ENCODE data around the gene PDP2.
A peak's percentile ranks its signal among the peaks of the same experiment; 100 is the strongest.
"Not testable (repeated sequence)": the region's sequence is repeated elsewhere in the genome, so short reads cannot be mapped to it uniquely, and the experiment has no call there.

PDP2 gene

GRCh38 chr16:66886914-66887313 is 6.6 kb downstream of the PDP2 start:
- DNase-seq = no peak

- no peak for DNase-seq
These were observed 8.6 kb downstream of the PDP2 start for GRCh38 chr16:66888647-66889615.

GRCh38 chr16:66889622-66890021 is 9.3 kb downstream of the PDP2 start:
- no peak for DNase-seq

GRCh38 chr16:66890799-66891198 is 10.5 kb downstream of the PDP2 start:
- no peak for DNase-seq

- DNase-seq = no peak
These were observed 11.0 kb downstream of the PDP2 start for GRCh38 chr16:66891360-66891759.

GRCh38 chr16:66891797-66892196 is 11.5 kb downstream of the PDP2 start:
- DNase-seq = no peak

GRCh38 chr16:66894055-66894454 is 13.7 kb downstream of the PDP2 start:
- no peak for DNase-seq

GRCh38 chr16:66894948-66895688 is 14.8 kb downstream of the PDP2 start:
- DNase-seq = peak; percentile 33

- no peak for DNase-seq
These were observed 15.3 kb downstream of the PDP2 start for GRCh38 chr16:66895689-66895979.

GRCh38 chr16:66895999-66896398 is 15.7 kb downstream of the PDP2 start:
- DNase-seq = no peak

- DNase-seq = not testable (repeated sequence)
These were observed 16.4 kb downstream of the PDP2 start for GRCh38 chr16:66896682-66897081.

- DNase-seq = no peak
These were observed 17.9 kb downstream of the PDP2 start for GRCh38 chr16:66898207-66898606.

- DNase-seq = no peak
These were observed 18.6 kb downstream of the PDP2 start for GRCh38 chr16:66898933-66899309.

- no peak for DNase-seq
These were observed 19.1 kb downstream of the PDP2 start for GRCh38 chr16:66899310-66899944.

- peak; percentile 18 for DNase-seq
These were observed 19.8 kb downstream of the PDP2 start for GRCh38 chr16:66899945-66900710.

GRCh38 chr16:66900721-66901441 is 20.6 kb downstream of the PDP2 start:
- DNase-seq = no peak

GRCh38 chr16:66901626-66902025 is 21.3 kb downstream of the PDP2 start:
- no peak for DNase-seq

- DNase-seq = no peak
These were observed 22.6 kb downstream of the PDP2 start for GRCh38 chr16:66902648-66903543.

GRCh38 chr16:66903544-66904427 is 23.5 kb downstream of the PDP2 start:
- no peak for DNase-seq

GRCh38 chr16:66904428-66904845 is 24.1 kb downstream of the PDP2 start:
- no peak for DNase-seq
